Measurements from ENCODE around the gene TRPC3.

DNA sequence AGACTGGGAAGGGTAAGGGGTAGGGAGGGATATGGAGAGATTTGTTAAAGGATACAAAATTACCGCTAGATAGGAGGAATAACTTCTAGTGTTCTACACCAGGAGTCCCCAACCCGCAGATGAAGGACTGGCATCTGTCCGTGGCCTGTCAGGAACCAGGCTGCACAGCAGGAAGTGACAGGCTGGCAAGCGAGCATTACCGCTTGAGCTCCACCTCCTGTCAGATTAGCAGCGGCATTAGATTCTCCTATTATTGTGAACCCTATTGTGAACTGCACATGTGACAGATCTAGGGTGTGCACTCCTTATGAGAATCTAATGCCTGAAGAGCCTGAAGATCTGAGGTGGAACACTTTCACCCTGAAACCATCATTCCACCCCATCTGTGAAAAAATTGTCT, 53.7 kb downstream of the TRPC3 start:
- TF ChIP-seq POLR2A (IDR thresholded peaks at IDR 0.05) = no peak
- TF ChIP-seq, protein P1, sequence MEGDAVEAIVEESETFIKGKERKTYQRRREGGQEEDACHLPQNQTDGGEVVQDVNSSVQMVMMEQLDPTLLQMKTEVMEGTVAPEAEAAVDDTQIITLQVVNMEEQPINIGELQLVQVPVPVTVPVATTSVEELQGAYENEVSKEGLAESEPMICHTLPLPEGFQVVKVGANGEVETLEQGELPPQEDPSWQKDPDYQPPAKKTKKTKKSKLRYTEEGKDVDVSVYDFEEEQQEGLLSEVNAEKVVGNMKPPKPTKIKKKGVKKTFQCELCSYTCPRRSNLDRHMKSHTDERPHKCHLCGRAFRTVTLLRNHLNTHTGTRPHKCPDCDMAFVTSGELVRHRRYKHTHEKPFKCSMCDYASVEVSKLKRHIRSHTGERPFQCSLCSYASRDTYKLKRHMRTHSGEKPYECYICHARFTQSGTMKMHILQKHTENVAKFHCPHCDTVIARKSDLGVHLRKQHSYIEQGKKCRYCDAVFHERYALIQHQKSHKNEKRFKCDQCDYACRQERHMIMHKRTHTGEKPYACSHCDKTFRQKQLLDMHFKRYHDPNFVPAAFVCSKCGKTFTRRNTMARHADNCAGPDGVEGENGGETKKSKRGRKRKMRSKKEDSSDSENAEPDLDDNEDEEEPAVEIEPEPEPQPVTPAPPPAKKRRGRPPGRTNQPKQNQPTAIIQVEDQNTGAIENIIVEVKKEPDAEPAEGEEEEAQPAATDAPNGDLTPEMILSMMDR (IDR thresholded peaks at IDR 0.05) = no peak
